H9 (cell line): ENCODE measurements around the gene SLC24A3. TPM values are rescaled to one million over a fixed set of nuclear protein-coding genes. Genes with fewer than 3 reads are reported as not detected.

ENCODE experiments used
- DNase-seq: peaks from one replicate; pipeline ENCODE4 v3.0.0-alpha.2; 2017
- H2AFZ ChIP-seq: one replicate; pipeline ENCODE4 v1.6.1; 2013; ENCODE audit warnings: mild to moderate bottlenecking, low read length, control low read depth, moderate library complexity
- H2AK5ac ChIP-seq: 2 replicates; pipeline ENCODE4 v1.6.1; 2013; ENCODE audit warnings: low read length, control low read depth, mixed read lengths; ENCODE audit not compliant: insufficient read length
- H2BK120ac ChIP-seq: one replicate; pipeline ENCODE4 v1.6.1; 2013; ENCODE audit warnings: low read depth, mild to moderate bottlenecking, low read length, control low read depth, inconsistent platforms; ENCODE audit not compliant: poor library complexity, severe bottlenecking
- H2BK12ac ChIP-seq: 2 replicates; pipeline ENCODE4 v1.6.1; 2013; ENCODE audit warnings: low read length, control low read depth, mixed read lengths, low read depth; ENCODE audit not compliant: insufficient read length
- H2BK15ac ChIP-seq: 2 replicates; pipeline ENCODE4 v1.6.1; 2013; ENCODE audit warnings: low read depth, low read length, control low read depth
- H2BK20ac ChIP-seq: one replicate; pipeline ENCODE4 v1.6.1; 2013; ENCODE audit warnings: low read depth, mild to moderate bottlenecking, low read length, control low read depth, inconsistent platforms; ENCODE audit not compliant: poor library complexity, severe bottlenecking
- H2BK5ac ChIP-seq: 2 replicates; pipeline ENCODE4 v1.6.1; 2013; ENCODE audit warnings: low read length, control low read depth, mixed read lengths; ENCODE audit not compliant: insufficient read length
- H3K14ac ChIP-seq: 2 replicates; pipeline ENCODE4 v1.6.1; 2013; ENCODE audit warnings: low read length, control low read depth; ENCODE audit not compliant: insufficient read depth
- H3K18ac ChIP-seq: 2 replicates; pipeline ENCODE4 v1.6.1; 2013; ENCODE audit warnings: low read depth, mild to moderate bottlenecking, mixed read lengths, low read length, control low read depth; ENCODE audit not compliant: insufficient read length
- H3K23ac ChIP-seq: 2 replicates; pipeline ENCODE4 v1.6.1; 2013; ENCODE audit warnings: low read length, control low read depth, mixed read lengths, low read depth; ENCODE audit not compliant: insufficient read length
- H3K23me2 ChIP-seq: 2 replicates; pipeline ENCODE4 v1.6.1; 2013; ENCODE audit warnings: low read depth, mild to moderate bottlenecking, mixed read lengths, low read length, control low read depth; ENCODE audit not compliant: insufficient read length, poor library complexity, severe bottlenecking
- H3K27ac ChIP-seq: 2 replicates; pipeline ENCODE4 v1.5.1; 2013; ENCODE audit warnings: low read length, control low read depth, mixed read lengths, low read depth; ENCODE audit not compliant: insufficient read length
- H3K27me3 ChIP-seq: 2 replicates; pipeline ENCODE4 v1.6.1; 2013; ENCODE audit warnings: low read length, control low read depth, inconsistent platforms; ENCODE audit not compliant: insufficient read depth
- H3K4ac ChIP-seq: 2 replicates; pipeline ENCODE4 v1.6.1; 2013; ENCODE audit warnings: low read depth, mild to moderate bottlenecking, control low read depth, inconsistent platforms, low read length, moderate library complexity
- H3K4me1 ChIP-seq: 2 replicates; pipeline ENCODE4 v1.6.1; 2013; ENCODE audit warnings: low read length, control low read depth, inconsistent platforms; ENCODE audit not compliant: insufficient read depth
- H3K4me2 ChIP-seq: 2 replicates; pipeline ENCODE4 v1.6.1; 2013; ENCODE audit warnings: low read length, control low read depth, mixed read lengths; ENCODE audit not compliant: insufficient read length, insufficient read depth
- H3K56ac ChIP-seq: 2 replicates; pipeline ENCODE4 v1.6.1; 2013; ENCODE audit warnings: low read depth, mild to moderate bottlenecking, mixed read lengths, low read length, control low read depth; ENCODE audit not compliant: insufficient read length
- H3K79me1 ChIP-seq: 2 replicates; pipeline ENCODE4 v1.6.1; 2013; ENCODE audit warnings: low read depth, mild to moderate bottlenecking, moderate library complexity, low read length, control low read depth, inconsistent platforms; ENCODE audit not compliant: insufficient read depth, poor library complexity, severe bottlenecking
- H3K79me2 ChIP-seq: 2 replicates; pipeline ENCODE4 v1.6.1; 2013; ENCODE audit warnings: low read length, control low read depth, inconsistent platforms; ENCODE audit not compliant: insufficient read depth
- H3K9ac ChIP-seq: 2 replicates; pipeline ENCODE4 v1.6.1; 2013; ENCODE audit warnings: low read length, control low read depth, mixed read lengths; ENCODE audit not compliant: insufficient read length; ENCODE audit errors: extremely low read depth
- H3K9me3 ChIP-seq: one replicate; pipeline ENCODE4 v1.6.1; 2013; ENCODE audit warnings: low read depth, low read length, inconsistent platforms; ENCODE audit not compliant: control insufficient read depth
- H3T11ph ChIP-seq: one replicate; pipeline ENCODE4 v1.6.1; 2013; ENCODE audit warnings: mild to moderate bottlenecking, low read length, control low read depth, inconsistent platforms
- H4K20me1 ChIP-seq: one replicate; pipeline ENCODE4 v1.6.1; 2013; ENCODE audit not compliant: control insufficient read depth, insufficient read length, insufficient read depth
- H4K5ac ChIP-seq: 2 replicates; pipeline ENCODE4 v1.6.1; 2013; ENCODE audit warnings: low read depth, mild to moderate bottlenecking, mixed read lengths, low read length, control low read depth; ENCODE audit not compliant: insufficient read length
- H4K8ac ChIP-seq: replicated peaks from 2 replicates; pipeline ENCODE4 v1.6.1; 2013; ENCODE audit warnings: low read length, control low read depth, mixed read lengths, low read depth; ENCODE audit not compliant: insufficient read length
- H4K91ac ChIP-seq: 2 replicates; pipeline ENCODE4 v1.6.1; 2013; ENCODE audit warnings: low read depth, mild to moderate bottlenecking, moderate library complexity, mixed read lengths, low read length, control low read depth; ENCODE audit not compliant: insufficient read length
- H3K27ac Mint-ChIP-seq, 3 experiments: 2 replicates in 2 of 3; 3 replicates in 1 of 3; pipeline ENCODE4 v1.8.0; 2020 to 2021; ENCODE audit warnings: mixed read lengths in 3 of 3, mild to moderate bottlenecking in 1 of 3, moderate library complexity in 1 of 3
- H3K27me3 Mint-ChIP-seq: 2 replicates; pipeline ENCODE4 v1.8.0; 2021; ENCODE audit warnings: low read depth, mild to moderate bottlenecking, moderate library complexity, mixed read lengths
- H3K36me3 Mint-ChIP-seq, 3 experiments: 2 replicates in 2 of 3; 3 replicates in 1 of 3; pipeline ENCODE4 v1.8.0; 2020 to 2021; ENCODE audit warnings: low read depth in 3 of 3, mixed read lengths in 3 of 3; ENCODE audit not compliant: insufficient read depth in 1 of 3
- H3K4me1 Mint-ChIP-seq, 2 experiments: 2 replicates each; pipeline ENCODE4 v1.8.0; 2020; ENCODE audit warnings: mixed read lengths in 2 of 2
- H3K4me3 Mint-ChIP-seq, 2 experiments: 2 replicates in 1 of 2; 3 replicates in 1 of 2; pipeline ENCODE4 v1.8.0; 2020 to 2021; ENCODE audit warnings: mild to moderate bottlenecking in 2 of 2, mixed read lengths in 2 of 2, moderate library complexity in 1 of 2
- H3K9me3 Mint-ChIP-seq, 2 experiments: 2 replicates in 1 of 2; 3 replicates in 1 of 2; pipeline ENCODE4 v1.8.0; 2020; ENCODE audit warnings: mild to moderate bottlenecking in 2 of 2, mixed read lengths in 2 of 2, moderate library complexity in 1 of 2
- CTCF ChIP-seq: fragments of 200-600 bp; sonication (generic); conservative IDR thresholded peaks from 3 replicates; pipeline ENCODE4 v1.8.0; 2021; ENCODE audit warnings: antibody characterized with exemption, mild to moderate bottlenecking
- total RNA-seq: library from RNA; stranded (reverse); gene quantifications from 2 replicates; pipeline ENCODE4 v1.2.1, GENCODE V29; 2021

SLC24A3 gene
- total RNA-seq, 1 experiment from 2014 or later, result 0.83 TPM

DNA sequence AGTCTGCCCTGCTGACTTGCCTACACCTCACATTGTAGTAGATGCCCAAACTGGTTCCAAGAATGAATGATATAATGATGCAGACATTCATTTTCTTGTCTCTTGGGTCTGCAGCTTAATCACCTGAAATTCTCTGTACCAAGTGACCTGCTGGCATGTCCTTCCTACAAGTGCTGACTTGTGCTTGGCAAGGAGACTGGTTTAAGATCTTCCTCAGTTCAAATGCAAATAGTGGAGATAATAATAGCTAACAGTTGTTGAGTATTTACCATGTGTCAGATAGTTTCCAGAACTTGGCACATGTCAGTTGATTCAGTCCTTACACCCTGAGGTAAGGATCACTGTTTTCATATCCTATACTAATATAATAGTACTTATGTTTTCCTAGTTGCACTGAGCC is 223.4 kb downstream of the SLC24A3 start:
- Histone ChIP-seq H2AK5ac (no peak overlapping the region), H3K27ac (no peak overlapping the region), H3K23me2 (no peaks in the 10 kb centered on the region), H4K8ac (no peak overlapping the region), H3K4me1 (no peaks in the 10 kb centered on the region), H4K20me1 (no peaks in the 10 kb centered on the region), H3K9me3 (no peaks in the 10 kb centered on the region), H2BK12ac (no peak overlapping the region), H4K5ac (no peak overlapping the region), H2BK5ac (no peak overlapping the region), H2AFZ (no peak overlapping the region), H2BK120ac (no peak overlapping the region), H3K4me2 (no peak overlapping the region), H2BK20ac (no peak overlapping the region), H3T11ph (no peak overlapping the region), H4K91ac (no peak overlapping the region), H3K23ac (no peak overlapping the region), H3K79me2 (no peaks in the 10 kb centered on the region), H2BK15ac (no peak overlapping the region), H3K18ac (no peak overlapping the region), H3K14ac (no peak overlapping the region), H3K56ac (no peak overlapping the region), H3K27me3 (no peaks in the 10 kb centered on the region), H3K79me1 (no peaks in the 10 kb centered on the region), H3K9ac (no peak overlapping the region), H3K4ac (no peak overlapping the region)
- Mint-ChIP-seq H3K27me3 (no peaks in the 10 kb centered on the region), H3K36me3 (no peaks in the 10 kb centered on the region), H3K9me3 (no peaks in the 10 kb centered on the region), H3K4me3 (no peak overlapping the region), H3K27ac (no peak overlapping the region), H3K4me1 (peaks cover 7 to 8% of the 10 kb centered on the region in 2 experiments)
- TF ChIP-seq CTCF, result no peak
- no peak for DNase-seq
